H1 (cell line): Measurements from ENCODE around the gene TRIM75. TPM values are rescaled to one million over a fixed set of nuclear protein-coding genes. Genes with fewer than 3 reads are reported as not detected.

Experiments used
- CTCF ChIA-PET: fragments of 300-600 bp; sonication (Branson Sonifier 250); formaldehyde crosslinking; loops from one replicate; lab custom pipeline; 2021; ENCODE audit not compliant: partially characterized antibody; lab: Charles Lee
- POLR2A ChIA-PET: fragments of 300-600 bp; sonication (Branson Sonifier 250); formaldehyde crosslinking; loops from one replicate; lab custom pipeline; 2021; ENCODE audit warnings: inconsistent platforms; ENCODE audit not compliant: partially characterized antibody; lab: Charles Lee
- DNase-seq, 2 experiments: peaks; one replicate each; pipeline versions ENCODE4 v3.0.0 to v3.0.0-alpha.2; 2010 to 2022; ENCODE audit warnings: low spot score in 2 of 2, low read depth in 1 of 2, mixed read lengths in 1 of 2
- FAIRE-seq: peaks from 2 replicates; lab custom pipeline; 2011; peaks lifted over from hg19 to GRCh38; lab: Jason Lieb, UNC
- H2AFZ ChIP-seq: 2 replicates; pipeline ENCODE4 v1.8.1; 2012; ENCODE audit warnings: low read length, inconsistent platforms
- H2AK5ac ChIP-seq: 2 replicates; pipeline ENCODE4 v1.6.1; 2013; ENCODE audit warnings: low read depth, low read length
- H2BK120ac ChIP-seq: replicated peaks from 2 replicates; pipeline ENCODE3; 2013; ENCODE audit warnings: low read depth, low read length, inconsistent platforms
- H2BK12ac ChIP-seq: 2 replicates; pipeline ENCODE4 v1.6.1; 2013; ENCODE audit warnings: low read depth, low read length
- H2BK15ac ChIP-seq: 2 replicates; pipeline ENCODE4 v1.6.1; 2013; ENCODE audit warnings: low read length
- H2BK20ac ChIP-seq: 2 replicates; pipeline ENCODE4 v1.6.1; 2013; ENCODE audit warnings: low read length
- H2BK5ac ChIP-seq: 2 replicates; pipeline ENCODE4 v1.6.1; 2013; ENCODE audit warnings: low read depth, low read length
- H3K14ac ChIP-seq: 2 replicates; pipeline ENCODE4 v1.6.1; 2013; ENCODE audit warnings: inconsistent platforms; ENCODE audit not compliant: insufficient read length
- H3K18ac ChIP-seq: 2 replicates; pipeline ENCODE4 v1.6.1; 2013; ENCODE audit warnings: low read length; ENCODE audit errors: extremely low read depth
- H3K23ac ChIP-seq: 2 replicates; pipeline ENCODE4 v1.6.1; 2013; ENCODE audit warnings: inconsistent platforms; ENCODE audit not compliant: insufficient read length
- H3K23me2 ChIP-seq: 2 replicates; pipeline ENCODE4 v1.6.1; 2013; ENCODE audit warnings: low read depth, low read length
- H3K27ac ChIP-seq: 2 replicates; pipeline ENCODE4 v1.6.1; 2011; ENCODE audit warnings: low read depth, low read length, inconsistent platforms
- H3K27me3 ChIP-seq, 4 experiments: replicated peaks in 1 of 4; 1 replicate in 1 of 4; 2 replicates in 3 of 4; pipeline versions ENCODE4 v1.6.1 to v1.8.1; 2011 to 2013; ENCODE audit warnings: low read length in 3 of 4, mild to moderate bottlenecking in 3 of 4, inconsistent platforms in 2 of 4, mixed read lengths in 2 of 4, moderate library complexity in 1 of 4; ENCODE audit not compliant: control insufficient read depth in 3 of 4, insufficient read depth in 3 of 4; ENCODE audit errors: extremely low read depth in 1 of 4
- H3K36me3 ChIP-seq, 4 experiments: 2 replicates each; pipeline versions ENCODE4 v1.6.1 to v1.8.1; 2011 to 2013; ENCODE audit warnings: mild to moderate bottlenecking in 4 of 4, low read length in 3 of 4, moderate library complexity in 2 of 4, control low read depth in 1 of 4, inconsistent platforms in 1 of 4; ENCODE audit not compliant: insufficient read depth in 4 of 4, control insufficient read depth in 2 of 4
- H3K4ac ChIP-seq: replicated peaks from 2 replicates; pipeline ENCODE3; 2013; ENCODE audit warnings: low read length, low read depth, mixed read lengths, inconsistent platforms; ENCODE audit not compliant: insufficient read length
- H3K4me1 ChIP-seq, 4 experiments: replicated peaks in 1 of 4; 1 replicate in 1 of 4; 2 replicates in 3 of 4; pipeline versions ENCODE4 v1.6.1 to v1.8.1; 2011 to 2013; ENCODE audit warnings: low read length in 3 of 4, inconsistent platforms in 2 of 4, mixed read lengths in 1 of 4; ENCODE audit not compliant: insufficient read depth in 4 of 4, control insufficient read depth in 3 of 4
- H3K4me2 ChIP-seq, 2 experiments: 2 replicates each; pipeline versions ENCODE4 v1.6.1 to v1.8.1; 2011 to 2013; ENCODE audit warnings: low read depth in 2 of 2, low read length in 2 of 2, control low read depth in 1 of 2, inconsistent platforms in 1 of 2, mild to moderate bottlenecking in 1 of 2; ENCODE audit not compliant: insufficient read depth in 1 of 2
- H3K4me3 ChIP-seq, 4 experiments: fragments of 200-600, 300-600 bp in 1 of 4; sonication (generic), shearing (Covaris generic), sonication (Bioruptor Twin) in 1 of 4; 2 replicates each; pipeline versions ENCODE4 v1.5.1 to v1.8.1; 2011 to 2016; ENCODE audit warnings: low read length in 4 of 4, low read depth in 3 of 4, control low read depth in 2 of 4, inconsistent platforms in 2 of 4, mild to moderate bottlenecking in 2 of 4, mixed read lengths in 1 of 4, moderate library complexity in 1 of 4; ENCODE audit not compliant: insufficient read depth in 2 of 4; ENCODE audit errors: extremely low read depth in 1 of 4
- H3K56ac ChIP-seq: replicated peaks from 2 replicates; pipeline ENCODE3; 2013; ENCODE audit warnings: low read depth, mild to moderate bottlenecking, mixed read lengths, low read length, inconsistent platforms; ENCODE audit not compliant: insufficient read length
- H3K79me1 ChIP-seq: 2 replicates; pipeline ENCODE4 v1.6.1; 2013; ENCODE audit warnings: low read depth, low read length, control low read depth
- H3K79me2 ChIP-seq, 2 experiments: 2 replicates each; pipeline versions ENCODE4 v1.6.1 to v1.8.1; 2012 to 2013; ENCODE audit warnings: low read length in 2 of 2, mild to moderate bottlenecking in 2 of 2, inconsistent platforms in 1 of 2; ENCODE audit not compliant: insufficient read depth in 2 of 2, control insufficient read depth in 1 of 2
- H3K9ac ChIP-seq, 4 experiments: replicated peaks in 1 of 4; 1 replicate in 1 of 4; 2 replicates in 3 of 4; pipeline versions ENCODE4 v1.6.1 to v1.8.1; 2011 to 2013; ENCODE audit warnings: low read depth in 3 of 4, low read length in 3 of 4, control low read depth in 2 of 4, mild to moderate bottlenecking in 2 of 4, moderate library complexity in 2 of 4, inconsistent platforms in 1 of 4; ENCODE audit errors: extremely low read depth in 1 of 4
- H3K9me3 ChIP-seq, 2 experiments: 2 replicates each; pipeline versions ENCODE4 v1.6.1 to v1.8.1; 2012 to 2013; ENCODE audit warnings: mild to moderate bottlenecking in 2 of 2, moderate library complexity in 2 of 2, control low read depth in 1 of 2, inconsistent platforms in 1 of 2, low read depth in 1 of 2, low read length in 1 of 2, mixed read lengths in 1 of 2; ENCODE audit not compliant: insufficient read depth in 2 of 2
- H4K20me1 ChIP-seq, 2 experiments: replicated peaks in 1 of 2; 2 replicates each; pipeline versions ENCODE3 to v1.8.1; 2011 to 2013; ENCODE audit warnings: inconsistent platforms in 2 of 2, low read length in 2 of 2, mild to moderate bottlenecking in 1 of 2; ENCODE audit not compliant: insufficient read depth in 2 of 2, control insufficient read depth in 1 of 2
- H4K5ac ChIP-seq: 2 replicates; pipeline ENCODE4 v1.6.1; 2013; ENCODE audit warnings: low read length, low read depth, mixed read lengths, inconsistent platforms; ENCODE audit not compliant: insufficient read length
- H4K8ac ChIP-seq: 2 replicates; pipeline ENCODE4 v1.8.0; 2013; ENCODE audit warnings: mild to moderate bottlenecking, moderate library complexity, low read length, inconsistent platforms; ENCODE audit not compliant: insufficient read depth; ENCODE audit errors: extremely low read depth
- H4K91ac ChIP-seq: replicated peaks from 2 replicates; pipeline ENCODE3; 2013; ENCODE audit warnings: low read length, mixed read lengths, inconsistent platforms; ENCODE audit not compliant: insufficient read length
- CTCF ChIP-seq, 3 experiments: IDR thresholded peaks; 1 replicate in 2 of 3; 2 replicates in 1 of 3; pipeline versions ENCODE4 v1.5.1 to v1.6.1; 2011; ENCODE audit warnings: low read length in 3 of 3, mild to moderate bottlenecking in 3 of 3, inconsistent platforms in 2 of 3, low read depth in 1 of 3, moderate library complexity in 1 of 3; ENCODE audit not compliant: insufficient read depth in 1 of 3; ENCODE audit errors: control extremely low read depth in 1 of 3
- EP300 ChIP-seq, 2 experiments: IDR thresholded peaks; 1 replicate in 1 of 2; 2 replicates in 1 of 2; pipeline ENCODE4 v1.6.1; 2011 to 2012; ENCODE audit warnings: low read depth in 2 of 2, low read length in 2 of 2, mild to moderate bottlenecking in 2 of 2, borderline replicate concordance in 1 of 2, inconsistent platforms in 1 of 2, moderate library complexity in 1 of 2
- KDM4A ChIP-seq: IDR thresholded peaks from one replicate; pipeline ENCODE4 v1.7.1; 2012; ENCODE audit warnings: low read depth, mild to moderate bottlenecking, moderate library complexity, low read length, inconsistent platforms; ENCODE audit not compliant: severe bottlenecking
- MAX ChIP-seq: IDR thresholded peaks from 2 replicates; pipeline ENCODE4 v1.6.1; 2012; ENCODE audit warnings: inconsistent platforms
- NANOG ChIP-seq: IDR thresholded peaks from 2 replicates; pipeline ENCODE4 v1.6.1; 2011; ENCODE audit warnings: low read length, low read depth, mild to moderate bottlenecking, inconsistent platforms; ENCODE audit not compliant: insufficient read depth, poor library complexity, severe bottlenecking
- RBBP5 ChIP-seq: IDR thresholded peaks from 2 replicates; pipeline ENCODE4 v1.7.1; 2012; ENCODE audit warnings: low read depth, mild to moderate bottlenecking, inconsistent platforms, low read length, moderate library complexity, borderline replicate concordance
- RFX5 ChIP-seq: IDR thresholded peaks from 2 replicates; pipeline ENCODE4 v1.6.1; 2011; ENCODE audit warnings: low read depth, low read length, improper control_type of control experiment, borderline replicate concordance
- RXRA ChIP-seq: IDR thresholded peaks from 2 replicates; pipeline ENCODE4 v1.6.1; 2011; ENCODE audit warnings: low read depth, mild to moderate bottlenecking, low read length, moderate library complexity; ENCODE audit not compliant: insufficient read depth
- SIX5 ChIP-seq: IDR thresholded peaks from 2 replicates; pipeline ENCODE4 v1.6.1; 2011; ENCODE audit warnings: mild to moderate bottlenecking, low read depth, low read length
- SP1 ChIP-seq: IDR thresholded peaks from 2 replicates; pipeline ENCODE4 v1.6.1; 2011; ENCODE audit warnings: low read depth, low read length
- TBP ChIP-seq: IDR thresholded peaks from 2 replicates; pipeline ENCODE4 v1.6.1; 2011; ENCODE audit warnings: low read depth, low read length, improper control_type of control experiment
- WGBS, 2 experiments: shearing (Covaris generic) in 1 of 2; methylation state at CpG; one replicate each; pipeline versions ENCODE4 v1.1.6 to v1.1.7; 2013 to 2015; ENCODE audit warnings: low lambda C conversion rate in 2 of 2, mixed read lengths in 2 of 2, inconsistent platforms in 1 of 2, low coverage in 1 of 2, missing lambda C conversion rate in 1 of 2; ENCODE audit not compliant: insufficient replicate concordance in 2 of 2, insufficient coverage in 1 of 2, insufficient read length in 1 of 2; ENCODE audit errors: extremely low coverage in 1 of 2, missing lambda C conversion rate in 1 of 2; 5-methylcytosine and 5-hydroxymethylcytosine counted together
- polyA plus RNA-seq, 7 experiments: library from polyadenylated mRNA; depleted of rRNA in 3 of 7; stranded (reverse) in 5 of 7; unstranded in 2 of 7; fragments of >200 nt in 5 of 7; fragments of 200-250 nt in 2 of 7; gene quantifications; 1 replicate in 5 of 7; 2 replicates in 1 of 7; 4 replicates in 1 of 7; pipeline versions ENCODE4 v1.2.1 to v1.2.3, GENCODE V29; 2011 to 2013; ENCODE audit warnings: missing spikeins in 2 of 7, mixed read lengths in 2 of 7
- total RNA-seq: library from RNA; stranded (reverse); fragmentation: NEBNext Ultra II Directional; extraction: Animal tissue kit (Norgen Biotek cat#: 25700); gene quantifications from 2 replicates; pipeline ENCODE4 v1.2.1, GENCODE V29; 2021

The TRIM75 gene
- total and polyA plus RNA-seq, 2 of the 8 experiments (the other 6 are each of a cell fraction or from before 2014, with no cell fraction given): not detected

DNA sequence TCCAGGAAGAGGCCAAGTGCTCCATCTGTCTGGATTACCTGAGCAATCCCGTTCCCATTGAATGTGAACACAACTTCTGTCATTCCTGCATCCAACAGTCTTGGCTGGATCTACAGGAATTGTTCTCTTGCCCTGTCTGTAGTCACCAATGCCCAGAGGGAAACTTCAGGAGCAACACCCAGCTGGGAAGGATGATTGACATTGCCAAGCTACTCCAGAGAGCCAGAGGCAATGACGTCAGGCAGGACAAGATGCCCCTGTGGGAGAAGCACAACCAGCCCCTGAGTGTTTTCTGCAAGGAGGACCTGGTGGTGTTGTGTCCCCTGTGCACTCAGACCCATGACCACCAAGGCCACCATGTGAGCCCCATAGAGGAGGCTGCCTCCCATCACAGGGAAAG, 43.2 kb upstream of the TRIM75 start:
- Histone ChIP-seq H3K27ac (no peak overlapping the region), H3K27me3 (no peaks in the 10 kb centered on the region), H2BK5ac (no peak overlapping the region), H4K8ac (no peak overlapping the region), H3K4me2 (no peak overlapping the region), H2BK15ac (no peak overlapping the region), H2BK120ac (no peak overlapping the region), H2AK5ac (no peak overlapping the region), H3K4me3 (no peak overlapping the region), H3K4ac (no peak overlapping the region), H3K79me2 (no peaks in the 10 kb centered on the region), H2BK12ac (no peak overlapping the region), H4K20me1 (no peaks in the 10 kb centered on the region), H2AFZ (no peak overlapping the region), H3K9ac (no peak overlapping the region), H3K9me3 (no peaks in the 10 kb centered on the region), H4K5ac (no peak overlapping the region), H3K23me2 (no peaks in the 10 kb centered on the region), H2BK20ac (no peak overlapping the region), H3K56ac (no peak overlapping the region), H3K14ac (no peak overlapping the region), H3K4me1 (no peaks in the 10 kb centered on the region), H3K23ac (no peak overlapping the region), H3K79me1 (no peaks in the 10 kb centered on the region), H3K18ac (no peak overlapping the region), H4K91ac (no peak overlapping the region), H3K36me3 (no peaks in the 10 kb centered on the region)
- CTCF ChIA-PET: interaction anchor here (0.7 to 1.6 kb wide), 5 partner anchors 11 to 241 kb away, joined by 3 to 4 read pairs (median 3); partner anchors contain the start of gene TRIM61
- WGBS, 2 experiments: 71% methylated on average over 2 of the region's 2 CpGs; no CpG with 5 or more reads in 1 of the 2 experiments
- POLR2A ChIA-PET: no interaction called here
- DNase-seq (no peak), FAIRE-seq (no peak)
- TF ChIP-seq SP1: no peak
- no peak for TF ChIP-seq CTCF (IDR thresholded peaks at IDR 0.05; ENCODE audit: control extremely low read depth in 1 of 3, insufficient read depth in 1 of 3, low read depth in 1 of 3, low read length in 3 of 3)
- no peak for TF ChIP-seq RXRA
- no peak for TF ChIP-seq RBBP5
- no peak for TF ChIP-seq TBP
- TF ChIP-seq NANOG: no peak
- TF ChIP-seq SIX5: no peak
- no peak for TF ChIP-seq KDM4A
- no peak for TF ChIP-seq RFX5
- TF ChIP-seq MAX: no peak
- no peak for TF ChIP-seq EP300 (IDR thresholded peaks at IDR 0.05; ENCODE audit: borderline replicate concordance in 1 of 2, low read depth in 2 of 2, low read length in 2 of 2)
